Breast epithelium (tissue), 3 donors: ENCODE results near the gene STK32A.

Experiments used
- CTCF ChIP-seq, 3 donors: fragments of 450-650 bp; IDR thresholded peaks; one replicate each; pipeline ENCODE4 v1.5.1; 2016 to 2017; ENCODE audit warnings: antibody characterized with exemption in 3 of 3, mild to moderate bottlenecking in 3 of 3, moderate library complexity in 3 of 3
- POLR2A ChIP-seq: fragments of 450-650 bp; IDR thresholded peaks from one replicate; pipeline ENCODE4 v1.6.1; 2016; ENCODE audit warnings: antibody characterized with exemption, mild to moderate bottlenecking, moderate library complexity

- TF ChIP-seq CTCF (IDR thresholded peaks at IDR 0.05): no peak
- no peak for TF ChIP-seq POLR2A
Observed at GRCh38 chr5:147193123-147193522, 41.7 kb upstream of the STK32A start.
